ENCODE measurements around the gene E2F6.

E2F6 gene

DNA sequence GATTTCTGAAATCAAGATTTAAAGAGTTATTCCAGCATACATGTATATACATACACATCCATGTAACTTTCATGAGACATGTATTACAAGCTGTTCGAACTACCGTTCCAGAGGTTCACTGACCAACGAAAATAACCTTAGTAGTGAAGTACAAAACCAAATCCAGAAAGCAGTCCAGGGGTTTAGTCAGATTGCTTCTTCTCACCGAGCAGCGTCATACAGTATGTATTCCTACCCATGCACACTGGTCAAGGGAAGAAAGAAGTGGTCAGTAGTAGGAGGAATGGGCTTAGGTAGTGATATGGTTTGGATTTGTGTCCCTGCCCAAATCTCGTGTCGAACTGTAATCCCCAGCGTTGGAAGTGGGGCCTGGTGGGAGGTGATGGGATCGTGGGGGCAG lies 45.3 kb downstream of the E2F6 start:
- no peak for TF ChIP-seq TAF1 (IDR thresholded peaks at IDR 0.05; ENCODE audit: borderline replicate concordance, insufficient read depth, low read length)

DNA sequence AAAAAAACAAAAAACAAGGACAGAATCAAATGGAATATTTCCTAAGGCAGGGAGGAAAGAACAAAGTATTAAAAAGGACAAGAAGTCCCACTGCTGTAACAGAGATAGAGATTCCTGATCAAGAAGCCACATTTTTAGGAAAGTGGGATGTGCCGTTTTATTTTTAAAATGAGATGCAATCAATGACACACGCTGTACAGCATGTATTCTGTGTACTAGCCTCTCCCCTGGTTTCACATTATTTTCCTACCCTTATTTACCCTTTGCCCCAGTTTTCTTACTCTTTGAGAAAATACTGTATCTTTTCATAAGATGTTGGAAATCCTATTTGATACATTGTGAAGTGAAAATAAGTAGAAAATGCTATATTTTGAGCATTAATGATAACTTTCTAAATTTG lies 45.8 kb downstream of the E2F6 start:
- TF ChIP-seq POLR2AphosphoS5 (IDR thresholded peaks at IDR 0.05; ENCODE audit: low read depth, low read length) (no peak), SIN3A (IDR thresholded peaks at IDR 0.05; ENCODE audit: borderline replicate concordance, insufficient read depth, low read length) (no peak), FOXP2 (optimal IDR thresholded peaks at IDR 0.05; ENCODE audit: borderline replicate concordance, extremely low read depth, extremely low read length, insufficient read depth) (no peak), TAF1 (IDR thresholded peaks at IDR 0.05; ENCODE audit: borderline replicate concordance, insufficient read depth, low read length) (no peak)
- TF ChIP-seq, protein P1, sequence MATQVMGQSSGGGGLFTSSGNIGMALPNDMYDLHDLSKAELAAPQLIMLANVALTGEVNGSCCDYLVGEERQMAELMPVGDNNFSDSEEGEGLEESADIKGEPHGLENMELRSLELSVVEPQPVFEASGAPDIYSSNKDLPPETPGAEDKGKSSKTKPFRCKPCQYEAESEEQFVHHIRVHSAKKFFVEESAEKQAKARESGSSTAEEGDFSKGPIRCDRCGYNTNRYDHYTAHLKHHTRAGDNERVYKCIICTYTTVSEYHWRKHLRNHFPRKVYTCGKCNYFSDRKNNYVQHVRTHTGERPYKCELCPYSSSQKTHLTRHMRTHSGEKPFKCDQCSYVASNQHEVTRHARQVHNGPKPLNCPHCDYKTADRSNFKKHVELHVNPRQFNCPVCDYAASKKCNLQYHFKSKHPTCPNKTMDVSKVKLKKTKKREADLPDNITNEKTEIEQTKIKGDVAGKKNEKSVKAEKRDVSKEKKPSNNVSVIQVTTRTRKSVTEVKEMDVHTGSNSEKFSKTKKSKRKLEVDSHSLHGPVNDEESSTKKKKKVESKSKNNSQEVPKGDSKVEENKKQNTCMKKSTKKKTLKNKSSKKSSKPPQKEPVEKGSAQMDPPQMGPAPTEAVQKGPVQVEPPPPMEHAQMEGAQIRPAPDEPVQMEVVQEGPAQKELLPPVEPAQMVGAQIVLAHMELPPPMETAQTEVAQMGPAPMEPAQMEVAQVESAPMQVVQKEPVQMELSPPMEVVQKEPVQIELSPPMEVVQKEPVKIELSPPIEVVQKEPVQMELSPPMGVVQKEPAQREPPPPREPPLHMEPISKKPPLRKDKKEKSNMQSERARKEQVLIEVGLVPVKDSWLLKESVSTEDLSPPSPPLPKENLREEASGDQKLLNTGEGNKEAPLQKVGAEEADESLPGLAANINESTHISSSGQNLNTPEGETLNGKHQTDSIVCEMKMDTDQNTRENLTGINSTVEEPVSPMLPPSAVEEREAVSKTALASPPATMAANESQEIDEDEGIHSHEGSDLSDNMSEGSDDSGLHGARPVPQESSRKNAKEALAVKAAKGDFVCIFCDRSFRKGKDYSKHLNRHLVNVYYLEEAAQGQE (IDR thresholded peaks at IDR 0.05; ENCODE audit: insufficient read depth in 1 of 2, low read depth in 2 of 2, low read length in 2 of 2): no peak

DNA sequence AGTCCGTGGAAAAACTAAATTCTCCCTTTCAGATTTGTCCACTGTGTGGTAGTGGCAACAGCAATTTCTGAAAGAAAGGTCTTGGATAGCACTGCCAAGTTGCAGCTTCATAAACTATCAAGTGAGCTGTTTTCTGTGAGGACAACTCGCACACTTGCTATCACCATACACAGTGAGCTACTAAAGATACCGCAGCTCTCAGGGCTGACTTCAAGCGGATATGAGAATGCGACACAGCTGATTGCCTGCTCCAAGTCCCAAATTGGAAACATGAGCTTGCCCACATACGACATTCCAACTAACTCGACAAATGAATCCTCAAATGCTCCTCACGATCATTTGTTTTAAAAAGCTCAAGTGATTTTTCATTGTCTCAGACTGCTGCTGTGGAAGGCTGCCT lies 46.2 kb downstream of the E2F6 start:
- TF ChIP-seq SIN3A (IDR thresholded peaks at IDR 0.05; ENCODE audit: borderline replicate concordance, insufficient read depth, low read length) (no peak), POLR2AphosphoS5 (IDR thresholded peaks at IDR 0.05; ENCODE audit: low read depth, low read length) (no peak), FOXP2 (optimal IDR thresholded peaks at IDR 0.05; ENCODE audit: borderline replicate concordance, extremely low read depth, extremely low read length, insufficient read depth) (no peak), TAF1 (IDR thresholded peaks at IDR 0.05; ENCODE audit: borderline replicate concordance, insufficient read depth, low read length) (no peak)
- TF ChIP-seq, protein P1 (IDR thresholded peaks at IDR 0.05; ENCODE audit: insufficient read depth in 1 of 2, low read depth in 2 of 2, low read length in 2 of 2): no peak

DNA sequence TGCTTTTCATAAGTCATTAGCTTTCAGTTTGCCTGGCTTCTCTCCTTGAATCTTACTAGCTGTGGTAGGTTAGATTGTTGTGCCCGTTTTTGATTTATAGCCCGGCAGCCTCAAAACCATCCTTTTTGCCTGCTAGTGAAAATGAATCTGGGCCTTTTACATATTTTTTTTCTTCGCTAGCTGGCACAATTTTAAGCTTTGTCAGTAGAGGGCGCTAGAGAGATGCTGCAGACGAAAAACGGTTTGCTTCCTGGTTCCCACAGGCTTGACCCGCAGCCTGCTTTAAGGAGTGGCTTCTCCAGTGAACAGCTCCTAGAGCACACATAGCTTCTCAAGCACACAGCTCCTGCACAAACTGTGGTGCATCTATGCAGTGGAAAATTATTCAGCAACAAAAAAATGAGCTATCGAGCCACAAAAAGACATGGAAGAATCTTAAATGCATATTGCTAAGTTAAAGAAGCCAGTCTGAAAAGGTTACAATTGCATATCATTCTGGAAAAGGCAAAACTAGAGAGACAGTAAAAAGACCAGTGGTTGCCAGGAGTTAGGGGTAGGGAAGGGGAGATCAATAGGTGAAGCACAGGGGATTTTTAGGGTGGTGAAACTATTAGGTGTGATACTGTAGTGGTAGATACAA lies 47.9 kb downstream of the E2F6 start:
- TF ChIP-seq, protein P1 (IDR thresholded peaks at IDR 0.05; ENCODE audit: insufficient read depth in 1 of 2, low read depth in 2 of 2, low read length in 2 of 2): no peak

DNA sequence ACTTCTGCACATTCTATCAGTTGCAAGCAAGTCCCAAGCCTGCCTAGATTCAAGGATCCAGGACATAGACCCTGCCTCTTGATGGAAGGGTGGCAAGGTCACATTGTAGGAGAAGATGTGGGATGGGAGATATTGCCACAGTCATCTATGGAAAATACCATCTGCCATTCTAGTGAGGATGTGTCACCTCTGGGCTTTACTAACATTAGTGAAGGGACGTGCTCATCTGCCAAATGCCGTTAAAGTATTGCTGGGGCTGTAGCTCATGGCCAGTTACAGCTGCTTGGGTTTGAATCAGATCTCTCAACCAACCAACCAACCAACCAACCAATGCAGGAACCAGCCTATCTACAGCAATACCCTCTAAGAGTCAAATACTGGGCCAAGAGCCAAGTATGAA lies 49.0 kb downstream of the E2F6 start:
- no peak for TF ChIP-seq FOXP2 (optimal IDR thresholded peaks at IDR 0.05; ENCODE audit: borderline replicate concordance, extremely low read depth, extremely low read length, insufficient read depth)
- no peak for TF ChIP-seq TAF1 (IDR thresholded peaks at IDR 0.05; ENCODE audit: borderline replicate concordance, insufficient read depth, low read length)
- TF ChIP-seq POLR2AphosphoS5 (IDR thresholded peaks at IDR 0.05; ENCODE audit: low read depth, low read length): no peak
- TF ChIP-seq, protein P1 (IDR thresholded peaks at IDR 0.05; ENCODE audit: insufficient read depth in 1 of 2, low read depth in 2 of 2, low read length in 2 of 2): no peak

Measured in PFSK-1 (cell line).